HCT116 (cell line): ENCODE measurements around the gene TSPEAR. TPM values are rescaled to one million over a fixed set of nuclear protein-coding genes. Genes with fewer than 3 reads are reported as not detected.

ENCODE experiments used
- ATAC-seq: fragments of 200-7000 bp; cut with Tn5 transposase; 2 replicates; pipeline ENCODE4 v1.9.1; 2020; ENCODE audit warnings: mild to moderate bottlenecking, moderate library complexity
- BruUV-seq: library from RNA; stranded (reverse); fragments of 400-500 nt; replicated peaks from 2 replicates; lab custom pipeline; 2021; lab: Mats Ljungman, UMichigan
- CTCF ChIA-PET: fragments of 300-600 bp; sonication (Branson Sonifier 250); formaldehyde crosslinking; loops from one replicate; lab custom pipeline; 2021; ENCODE audit warnings: antibody characterized with exemption; lab: Charles Lee
- POLR2A ChIA-PET: fragments of 300-600, 350-600 bp; sonication (Branson Sonifier 250); formaldehyde crosslinking; loops from one replicate; lab custom pipeline; 2021; ENCODE audit warnings: antibody characterized with exemption; lab: Charles Lee
- RAD21 ChIA-PET, 2 experiments: fragments of 300-600 bp; sonication (Branson Sonifier 250); formaldehyde crosslinking; loops; one replicate each; lab custom pipeline; 2023; ENCODE audit warnings: low total read pairs in 2 of 2; ENCODE audit not compliant: uncharacterized antibody in 2 of 2, unreplicated experiment in 2 of 2, low non-redundant PET in 1 of 2; lab: Charles Lee
- DNase-seq: peaks from one replicate; pipeline ENCODE4 v3.0.0-alpha.2; 2010; ENCODE audit warnings: low read depth, low spot score
- H2AFZ ChIP-seq: fragments of 200-600 bp; shearing (Covaris generic), sonication (generic); 2 replicates; pipeline ENCODE4 v1.6.1; 2017; ENCODE audit warnings: low read depth, mixed run types, mixed read lengths, antibody characterized with exemption, low read length; ENCODE audit not compliant: poor library complexity, severe bottlenecking
- H3K27ac ChIP-seq: 2 replicates; pipeline ENCODE4 v1.5.1; 2012; ENCODE audit warnings: low read depth, low read length
- H3K27me3 ChIP-seq: fragments of 200-600 bp; sonication (generic); 2 replicates; pipeline ENCODE4 v1.6.1; 2016; ENCODE audit warnings: mixed run types, low read length, mixed read lengths; ENCODE audit not compliant: insufficient read depth
- H3K36me3 ChIP-seq, 2 experiments: fragments of 200-500 bp in 1 of 2; fragments of 200-600 bp in 1 of 2; sonication (Bioruptor generic) in 1 of 2; sonication (generic) in 1 of 2; 2 replicates each; pipeline versions ENCODE4 v1.5.1 to v1.6.1; 2014 to 2016; ENCODE audit warnings: low read length in 2 of 2, inconsistent platforms in 1 of 2, mixed read lengths in 1 of 2, mixed run types in 1 of 2; ENCODE audit not compliant: insufficient read depth in 2 of 2, control insufficient read depth in 1 of 2
- H3K4me1 ChIP-seq, 2 experiments: fragments of 200-600 bp in 1 of 2; sonication (generic) in 1 of 2; 2 replicates each; pipeline versions ENCODE4 v1.5.1 to v1.6.1; 2012 to 2017; ENCODE audit warnings: low read length in 2 of 2, inconsistent platforms in 1 of 2, mild to moderate bottlenecking in 1 of 2, mixed read lengths in 1 of 2, mixed run types in 1 of 2, moderate library complexity in 1 of 2; ENCODE audit not compliant: insufficient read depth in 2 of 2, control insufficient read depth in 1 of 2
- H3K4me2 ChIP-seq: fragments of 200-600 bp; sonication (generic); 2 replicates; pipeline ENCODE4 v1.6.1; 2017; ENCODE audit warnings: mixed run types, low read length, mixed read lengths
- H3K4me3 ChIP-seq, 2 experiments: fragments of 200-600 bp in 1 of 2; sonication (generic) in 1 of 2; replicated peaks in 1 of 2; 2 replicates each; pipeline ENCODE4 v1.5.1; 2011 to 2016; ENCODE audit warnings: low read length in 2 of 2, control low read depth in 1 of 2, low read depth in 1 of 2, mild to moderate bottlenecking in 1 of 2, mixed read lengths in 1 of 2, mixed run types in 1 of 2
- H3K79me2 ChIP-seq: fragments of 200-600 bp; sonication (generic); 2 replicates; pipeline ENCODE4 v1.6.1; 2017; ENCODE audit warnings: mild to moderate bottlenecking, mixed run types, low read length, moderate library complexity, mixed read lengths; ENCODE audit not compliant: insufficient read depth
- H3K9ac ChIP-seq: fragments of 200-600 bp; sonication (generic); 2 replicates; pipeline ENCODE4 v1.6.1; 2016; ENCODE audit warnings: low read length, mixed read lengths
- H3K9me2 ChIP-seq: fragments of 200-600 bp; sonication (generic), shearing (Covaris generic); 2 replicates; pipeline ENCODE4 v1.6.1; 2017; ENCODE audit warnings: mixed run types, mild to moderate bottlenecking, moderate library complexity; ENCODE audit not compliant: insufficient read depth
- H3K9me3 ChIP-seq, 2 experiments: fragments of 200-500 bp in 1 of 2; fragments of 200-600 bp in 1 of 2; sonication (Bioruptor generic) in 1 of 2; sonication (generic) in 1 of 2; 2 replicates each; pipeline ENCODE4 v1.6.1; 2014 to 2017; ENCODE audit warnings: low read length in 2 of 2, mixed read lengths in 2 of 2, inconsistent platforms in 1 of 2, low read depth in 1 of 2, mild to moderate bottlenecking in 1 of 2, mixed run types in 1 of 2, moderate library complexity in 1 of 2; ENCODE audit not compliant: control insufficient read depth in 1 of 2, insufficient read depth in 1 of 2
- H4K20me1 ChIP-seq: fragments of 200-600 bp; sonication (generic), shearing (Covaris generic); 2 replicates; pipeline ENCODE4 v1.6.1; 2017; ENCODE audit warnings: mixed run types, mild to moderate bottlenecking, moderate library complexity; ENCODE audit not compliant: insufficient read depth
- CBX3 ChIP-seq: IDR thresholded peaks from 2 replicates; pipeline ENCODE4 v1.6.1; 2012; ENCODE audit warnings: low read depth
- EGR1 ChIP-seq: IDR thresholded peaks from 2 replicates; pipeline ENCODE4 v1.6.1; 2012; ENCODE audit warnings: low read depth
- EZH2phosphoT487 ChIP-seq: fragments of 200-600 bp; IDR thresholded peaks from 2 replicates; pipeline ENCODE4 v1.6.1; 2018; ENCODE audit warnings: antibody characterized with exemption, borderline replicate concordance
- FOSL1 ChIP-seq: IDR thresholded peaks from 2 replicates; pipeline ENCODE4 v1.6.1; 2012; ENCODE audit warnings: low read depth
- JUND ChIP-seq: IDR thresholded peaks from 2 replicates; pipeline ENCODE4 v1.6.1; 2012
- POLR2A ChIP-seq: IDR thresholded peaks from 2 replicates; pipeline ENCODE4 v1.7.0; 2011; ENCODE audit warnings: borderline replicate concordance; ENCODE audit not compliant: insufficient read depth, insufficient read length; ENCODE audit errors: extremely low read depth
- SIN3A ChIP-seq: IDR thresholded peaks from 2 replicates; pipeline ENCODE4 v1.6.1; 2012; ENCODE audit warnings: low read depth
- SP1 ChIP-seq: IDR thresholded peaks from 2 replicates; pipeline ENCODE4 v1.6.1; 2012; ENCODE audit warnings: low read depth
- TCF7L2 ChIP-seq: IDR thresholded peaks from 2 replicates; pipeline ENCODE4 v1.7.0; 2011; ENCODE audit warnings: borderline replicate concordance, inconsistent platforms; ENCODE audit not compliant: insufficient read depth, insufficient read length; ENCODE audit errors: extremely low read depth
- YY1 ChIP-seq: IDR thresholded peaks from 2 replicates; pipeline ENCODE4 v1.6.1; 2011; ENCODE audit warnings: low read length, low read depth, moderate library complexity, mild to moderate bottlenecking; ENCODE audit not compliant: insufficient replicate concordance; ENCODE audit errors: extremely low read depth
- intact Hi-C: fragments of 100-400 bp; cut with micrococcal nuclease; formaldehyde crosslinking; loops from 2 replicates; pipeline ENCODE4 v1.10.0; 2022
- total RNA-seq: library from RNA; stranded (reverse); gene quantifications from one replicate; pipeline ENCODE4 v1.2.1, GENCODE V29; 2021; ENCODE audit not compliant: unreplicated experiment
- TF ChIP-seq, protein P1 (sequence below): IDR thresholded peaks from 2 replicates; pipeline ENCODE4 v1.6.1; 2011; ENCODE audit warnings: mild to moderate bottlenecking, low read length, moderate library complexity; ENCODE audit not compliant: insufficient replicate concordance; ENCODE audit errors: extremely low read depth
- TF ChIP-seq, protein P2 (sequence below), 3 experiments: fragments of 200-600 bp in 1 of 3; sonication (generic) in 1 of 3; IDR thresholded peaks in 2 of 3; conservative IDR thresholded peaks in 1 of 3; 2 replicates each; pipeline ENCODE4 v1.5.1; 2012 to 2017; ENCODE audit warnings: low read depth in 2 of 3, low read length in 2 of 3, antibody characterized with exemption in 1 of 3, borderline replicate concordance in 1 of 3, control low read depth in 1 of 3, mild to moderate bottlenecking in 1 of 3, mixed read lengths in 1 of 3, mixed run types in 1 of 3, moderate library complexity in 1 of 3; ENCODE audit not compliant: insufficient read depth in 1 of 3

Gene TSPEAR
- total RNA-seq, 1 experiment from 2014 or later = not detected

DNA sequence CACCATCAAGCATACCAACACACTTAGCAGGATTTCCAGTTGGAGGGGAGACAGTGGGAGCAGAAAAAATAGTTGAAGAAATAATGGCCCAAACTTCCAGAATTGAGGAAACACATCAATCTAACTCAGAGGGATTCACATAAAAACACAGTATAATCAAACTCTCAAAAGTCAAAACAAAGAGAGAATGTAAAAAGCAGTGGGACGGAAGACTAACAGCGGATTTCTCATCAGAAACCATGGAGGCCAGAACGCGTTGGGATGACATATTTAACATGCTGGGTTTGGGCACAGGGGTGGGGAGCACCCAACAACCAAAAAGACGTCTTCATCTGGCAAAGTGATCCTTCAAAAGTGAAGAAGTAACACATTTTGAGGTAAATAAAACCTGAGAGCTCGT, 91.5 kb downstream of the TSPEAR start:
- Histone ChIP-seq H3K4me2 (no peak overlapping the region), H2AFZ (no peak overlapping the region), H3K4me1 (no peaks in the 10 kb centered on the region), H3K9me2 (no peaks in the 10 kb centered on the region), H3K27ac (no peak overlapping the region), H3K4me3 (no peak overlapping the region), H3K79me2 (no peaks in the 10 kb centered on the region), H3K9me3 (peaks cover 13 to 33% of the 10 kb centered on the region in 2 experiments), H4K20me1 (no peaks in the 10 kb centered on the region), H3K9ac (no peak overlapping the region), H3K27me3 (no peaks in the 10 kb centered on the region), H3K36me3 (no peaks in the 10 kb centered on the region)
- RAD21 ChIA-PET = no interaction called here
- BruUV-seq = no TSS peak
- DNase-seq (no peak), ATAC-seq (no peak)
- intact Hi-C loops = no loop called here
- CTCF ChIA-PET = no interaction called here
- POLR2A ChIA-PET = no interaction called here
- TF ChIP-seq JUND (no peak), CBX3 (peak; percentile 28; the same call in 1 of the 2 replicates), SIN3A (no peak)

DNA sequence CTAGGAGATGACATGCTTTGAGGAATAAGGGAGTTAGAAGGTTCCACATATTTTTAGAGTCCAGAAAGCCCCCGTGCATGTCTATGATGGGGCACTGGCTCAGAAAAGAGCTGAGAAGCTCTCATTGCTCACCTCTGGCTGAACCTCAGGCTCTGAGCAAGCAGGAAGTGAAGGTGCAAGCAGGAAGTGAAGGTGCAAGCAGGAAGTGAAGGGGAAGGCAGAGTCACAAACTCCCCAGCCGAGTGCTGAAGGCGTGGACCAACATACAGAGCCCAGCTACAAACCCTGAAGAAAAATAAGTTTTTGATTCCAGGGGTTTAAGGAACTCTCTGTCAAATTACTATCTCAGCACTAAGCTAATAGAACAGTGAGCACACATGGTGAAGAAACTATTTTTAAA, 92.5 kb downstream of the TSPEAR start:
- no peaks in the 10 kb centered on the region for H4K20me1 ChIP-seq
- no TSS peak for BruUV-seq
- ChIA-PET RAD21 (no interaction called here), POLR2A (no interaction called here), CTCF (no interaction called here)
- intact Hi-C loops = no loop called here
- no peak overlapping the region for H3K27ac ChIP-seq
- no peak overlapping the region for H2AFZ ChIP-seq
- no peaks in the 10 kb centered on the region for H3K36me3 ChIP-seq
- no peaks in the 10 kb centered on the region for H3K79me2 ChIP-seq
- no peak overlapping the region for H3K4me2 ChIP-seq
- DNase-seq (no peak), ATAC-seq (no peak)
- H3K4me1 ChIP-seq = no peaks in the 10 kb centered on the region
- H3K9me2 ChIP-seq = no peaks in the 10 kb centered on the region
- no peak for TF ChIP-seq SP1
- TF ChIP-seq TCF7L2 = no peak
- no peak for TF ChIP-seq EZH2phosphoT487
- no peak for TF ChIP-seq EGR1
- TF ChIP-seq FOSL1 = no peak
- TF ChIP-seq, protein P1, sequence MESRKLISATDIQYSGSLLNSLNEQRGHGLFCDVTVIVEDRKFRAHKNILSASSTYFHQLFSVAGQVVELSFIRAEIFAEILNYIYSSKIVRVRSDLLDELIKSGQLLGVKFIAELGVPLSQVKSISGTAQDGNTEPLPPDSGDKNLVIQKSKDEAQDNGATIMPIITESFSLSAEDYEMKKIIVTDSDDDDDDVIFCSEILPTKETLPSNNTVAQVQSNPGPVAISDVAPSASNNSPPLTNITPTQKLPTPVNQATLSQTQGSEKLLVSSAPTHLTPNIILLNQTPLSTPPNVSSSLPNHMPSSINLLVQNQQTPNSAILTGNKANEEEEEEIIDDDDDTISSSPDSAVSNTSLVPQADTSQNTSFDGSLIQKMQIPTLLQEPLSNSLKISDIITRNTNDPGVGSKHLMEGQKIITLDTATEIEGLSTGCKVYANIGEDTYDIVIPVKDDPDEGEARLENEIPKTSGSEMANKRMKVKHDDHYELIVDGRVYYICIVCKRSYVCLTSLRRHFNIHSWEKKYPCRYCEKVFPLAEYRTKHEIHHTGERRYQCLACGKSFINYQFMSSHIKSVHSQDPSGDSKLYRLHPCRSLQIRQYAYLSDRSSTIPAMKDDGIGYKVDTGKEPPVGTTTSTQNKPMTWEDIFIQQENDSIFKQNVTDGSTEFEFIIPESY = no peak
- TF ChIP-seq POLR2A = no peak
- TF ChIP-seq, protein P2, sequence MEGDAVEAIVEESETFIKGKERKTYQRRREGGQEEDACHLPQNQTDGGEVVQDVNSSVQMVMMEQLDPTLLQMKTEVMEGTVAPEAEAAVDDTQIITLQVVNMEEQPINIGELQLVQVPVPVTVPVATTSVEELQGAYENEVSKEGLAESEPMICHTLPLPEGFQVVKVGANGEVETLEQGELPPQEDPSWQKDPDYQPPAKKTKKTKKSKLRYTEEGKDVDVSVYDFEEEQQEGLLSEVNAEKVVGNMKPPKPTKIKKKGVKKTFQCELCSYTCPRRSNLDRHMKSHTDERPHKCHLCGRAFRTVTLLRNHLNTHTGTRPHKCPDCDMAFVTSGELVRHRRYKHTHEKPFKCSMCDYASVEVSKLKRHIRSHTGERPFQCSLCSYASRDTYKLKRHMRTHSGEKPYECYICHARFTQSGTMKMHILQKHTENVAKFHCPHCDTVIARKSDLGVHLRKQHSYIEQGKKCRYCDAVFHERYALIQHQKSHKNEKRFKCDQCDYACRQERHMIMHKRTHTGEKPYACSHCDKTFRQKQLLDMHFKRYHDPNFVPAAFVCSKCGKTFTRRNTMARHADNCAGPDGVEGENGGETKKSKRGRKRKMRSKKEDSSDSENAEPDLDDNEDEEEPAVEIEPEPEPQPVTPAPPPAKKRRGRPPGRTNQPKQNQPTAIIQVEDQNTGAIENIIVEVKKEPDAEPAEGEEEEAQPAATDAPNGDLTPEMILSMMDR (IDR thresholded peaks at IDR 0.05 in 2 of 3, conservative IDR thresholded peaks at IDR 0.05 in 1 of 3; ENCODE audit: borderline replicate concordance in 1 of 3, insufficient read depth in 1 of 3, low read depth in 2 of 3, low read length in 2 of 3) = no peak
- TF ChIP-seq YY1 = no peak
- no peak overlapping the region for H3K4me3 ChIP-seq
- no peak overlapping the region for H3K9ac ChIP-seq
- peaks cover 12 to 24% of the 10 kb centered on the region in 2 experiments for H3K9me3 ChIP-seq
- H3K27me3 ChIP-seq = no peaks in the 10 kb centered on the region
